Ectodermal cell (in vitro differentiated cells): ENCODE results near the gene SSU72.

Source experiments
- H3K27ac ChIP-seq: 2 replicates; pipeline ENCODE4 v1.7.0; 2013; ENCODE audit warnings: mild to moderate bottlenecking, low read depth, low read length; ENCODE audit not compliant: insufficient read depth, poor library complexity, severe bottlenecking
- H3K27me3 ChIP-seq: 2 replicates; pipeline ENCODE4 v1.7.0; 2013; ENCODE audit warnings: mild to moderate bottlenecking, low read length; ENCODE audit not compliant: insufficient read depth, control insufficient read depth, poor library complexity, severe bottlenecking
- H3K36me3 ChIP-seq: one replicate; pipeline ENCODE4 v1.7.0; 2013; ENCODE audit warnings: low read length; ENCODE audit not compliant: control insufficient read depth, insufficient read depth
- H3K4me1 ChIP-seq: one replicate; pipeline ENCODE4 v1.7.0; 2013; ENCODE audit warnings: low read length; ENCODE audit not compliant: control insufficient read depth, insufficient read depth
- H3K4me3 ChIP-seq: 2 replicates; pipeline ENCODE4 v1.7.0; 2013; ENCODE audit warnings: low read depth, low read length, control low read depth; ENCODE audit not compliant: insufficient read depth
- H3K9me3 ChIP-seq: 2 replicates; pipeline ENCODE4 v1.7.0; 2013; ENCODE audit warnings: mild to moderate bottlenecking, low read length, moderate library complexity; ENCODE audit not compliant: control insufficient read depth
- WGBS, 2 experiments: methylation state at CpG; one replicate each; pipeline ENCODE4 v1.1.7; 2013; ENCODE audit warnings: missing lambda C conversion rate in 2 of 2; 5-methylcytosine and 5-hydroxymethylcytosine counted together

The SSU72 gene

GRCh38 chr1:1541956-1542765 lies 32.5 kb downstream of the SSU72 start:
- 93 to 96% methylated on average over 37 of the region's 37 CpGs for WGBS, 2 experiments

GRCh38 chr1:1540818-1541628 lies 33.6 kb downstream of the SSU72 start:
- Histone ChIP-seq H3K4me3 (peak overlapping the region; percentile 52), H3K4me1 (peaks cover 7% of the 10 kb centered on the region), H3K36me3 (peaks cover 8% of the 10 kb centered on the region), H3K9me3 (no peaks in the 10 kb centered on the region), H3K27ac (no peak overlapping the region), H3K27me3 (no peaks in the 10 kb centered on the region)
- 57 to 58% methylated on average over 53 of the region's 53 CpGs for WGBS, 2 experiments

More at GRCh38 chr1:1541956-1542765, 32.5 kb downstream of the SSU72 start:
- Histone ChIP-seq H3K4me1 (peaks cover 7% of the 10 kb centered on the region), H3K9me3 (no peaks in the 10 kb centered on the region), H3K4me3 (no peak overlapping the region), H3K36me3 (peaks cover 8% of the 10 kb centered on the region), H3K27me3 (no peaks in the 10 kb centered on the region), H3K27ac (no peak overlapping the region)

- 0 to 1% methylated on average over 100 of the region's 100 CpGs for WGBS, 2 experiments
- peak within 1 kb of the TSS; percentile 52 for H3K4me3 ChIP-seq
Observed at GRCh38 chr1:1540090-1540817, 34.4 kb downstream of the SSU72 start, which contains the start of gene TMEM240. TSS of gene TMEM240 (minus strand) at chr1:1540624. CDS start at chr1:1540346, 278 bp downstream.

GRCh38 chr1:1539310-1540089 lies 35.2 kb downstream of the SSU72 start:
- Histone ChIP-seq H3K36me3 (peaks cover 8% of the 10 kb centered on the region), H3K9me3 (no peaks in the 10 kb centered on the region), H3K4me1 (peaks cover 7% of the 10 kb centered on the region), H3K27ac (no peak overlapping the region), H3K4me3 (peak overlapping the region; percentile 52), H3K27me3 (no peaks in the 10 kb centered on the region)
- WGBS, 2 experiments, result 7 to 8% methylated on average over 66 of the region's 66 CpGs

More at GRCh38 chr1:1540090-1540817, 34.4 kb downstream of the SSU72 start, which contains the start of gene TMEM240:
- Histone ChIP-seq H3K27me3 (no peaks in the 10 kb centered on the region), H3K4me1 (peaks cover 7% of the 10 kb centered on the region), H3K9me3 (no peaks in the 10 kb centered on the region), H3K27ac (no peak within 1 kb of the TSS), H3K36me3 (peaks cover 8% of the 10 kb centered on the region)

DNA sequence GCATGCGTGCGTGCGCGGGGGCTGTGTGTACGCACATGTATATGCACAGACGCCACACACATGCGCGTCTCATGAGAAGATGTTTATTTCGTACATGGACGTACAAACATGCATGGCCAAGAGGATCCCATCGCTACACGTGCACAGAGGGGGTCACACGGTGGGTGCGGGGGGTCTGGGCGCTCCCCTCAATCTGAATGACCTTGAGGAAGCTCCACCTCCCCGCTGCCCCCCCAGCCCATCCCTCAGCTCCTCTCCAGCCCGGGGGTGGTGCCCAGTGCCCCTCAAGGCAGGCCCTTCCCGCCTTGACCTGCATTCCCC lies 35.7 kb downstream of the SSU72 start:
- Histone ChIP-seq H3K9me3 (no peaks in the 10 kb centered on the region), H3K36me3 (peaks cover 8% of the 10 kb centered on the region), H3K27ac (no peak overlapping the region), H3K27me3 (no peaks in the 10 kb centered on the region), H3K4me1 (peaks cover 7% of the 10 kb centered on the region), H3K4me3 (peak overlapping the region; percentile 52)
- WGBS, 2 experiments, result 87 to 90% methylated on average over 18 of the region's 18 CpGs

DNA sequence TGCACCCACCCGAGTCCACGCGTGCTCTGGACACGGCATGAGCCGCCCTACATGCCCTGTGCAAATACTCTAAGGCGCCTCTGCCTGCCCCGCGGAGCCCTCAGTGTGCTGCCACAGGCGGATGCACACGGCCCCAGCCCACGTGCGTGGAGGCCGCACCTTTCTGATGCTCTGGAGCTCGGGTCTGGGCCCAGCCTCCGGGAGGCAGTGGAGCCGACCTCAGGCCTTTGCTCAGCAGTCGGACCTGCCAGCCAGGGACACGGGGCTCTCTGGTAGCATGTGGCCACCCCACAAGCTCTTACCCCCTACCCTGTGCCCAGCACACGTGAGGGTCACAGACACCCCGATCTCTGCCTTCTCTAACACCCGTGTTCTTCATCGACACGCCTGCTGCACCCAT lies 36.3 kb downstream of the SSU72 start:
- H3K4me3 ChIP-seq, result no peak overlapping the region
- no peaks in the 10 kb centered on the region for H3K9me3 ChIP-seq
- H3K27me3 ChIP-seq, result no peaks in the 10 kb centered on the region
- 93 to 94% methylated on average over 23 of the region's 23 CpGs for WGBS, 2 experiments
- H3K27ac ChIP-seq, result no peak overlapping the region
- peaks cover 8% of the 10 kb centered on the region for H3K36me3 ChIP-seq
- peaks cover 7% of the 10 kb centered on the region for H3K4me1 ChIP-seq

DNA sequence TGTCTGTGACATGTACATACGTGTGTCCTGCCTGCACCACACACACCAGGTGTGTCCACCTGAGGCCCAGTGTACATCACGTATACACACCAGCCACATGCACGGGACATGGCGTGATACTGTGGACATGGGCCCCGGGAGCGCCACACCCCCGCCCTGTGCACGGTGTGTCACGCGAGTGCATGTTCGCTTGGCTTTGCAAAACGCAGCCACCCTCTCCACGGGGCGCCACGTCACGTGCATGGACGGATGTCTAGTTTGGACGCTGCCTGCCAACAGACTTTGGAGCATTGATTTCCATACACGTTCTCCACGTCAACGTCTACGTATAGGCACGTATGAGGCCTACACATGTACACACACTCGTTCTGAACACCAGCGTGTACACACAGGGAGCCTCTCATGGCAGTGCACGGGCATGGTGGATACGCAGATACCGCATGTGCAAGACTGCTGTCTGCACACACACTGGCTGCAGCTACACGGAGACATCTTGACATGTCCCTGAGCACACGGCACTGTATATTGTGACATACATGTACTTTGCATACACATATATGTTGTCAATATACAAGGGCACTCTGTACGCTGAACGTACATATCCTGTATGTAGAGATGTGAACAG lies 36.9 kb downstream of the SSU72 start:
- Histone ChIP-seq H3K4me3 (no peak overlapping the region), H3K4me1 (peaks cover 7% of the 10 kb centered on the region), H3K36me3 (peaks cover 6% of the 10 kb centered on the region), H3K27me3 (no peaks in the 10 kb centered on the region), H3K27ac (no peak overlapping the region), H3K9me3 (no peaks in the 10 kb centered on the region)
- WGBS, 2 experiments, result 97 to 98% methylated on average over 32 of the region's 32 CpGs

DNA sequence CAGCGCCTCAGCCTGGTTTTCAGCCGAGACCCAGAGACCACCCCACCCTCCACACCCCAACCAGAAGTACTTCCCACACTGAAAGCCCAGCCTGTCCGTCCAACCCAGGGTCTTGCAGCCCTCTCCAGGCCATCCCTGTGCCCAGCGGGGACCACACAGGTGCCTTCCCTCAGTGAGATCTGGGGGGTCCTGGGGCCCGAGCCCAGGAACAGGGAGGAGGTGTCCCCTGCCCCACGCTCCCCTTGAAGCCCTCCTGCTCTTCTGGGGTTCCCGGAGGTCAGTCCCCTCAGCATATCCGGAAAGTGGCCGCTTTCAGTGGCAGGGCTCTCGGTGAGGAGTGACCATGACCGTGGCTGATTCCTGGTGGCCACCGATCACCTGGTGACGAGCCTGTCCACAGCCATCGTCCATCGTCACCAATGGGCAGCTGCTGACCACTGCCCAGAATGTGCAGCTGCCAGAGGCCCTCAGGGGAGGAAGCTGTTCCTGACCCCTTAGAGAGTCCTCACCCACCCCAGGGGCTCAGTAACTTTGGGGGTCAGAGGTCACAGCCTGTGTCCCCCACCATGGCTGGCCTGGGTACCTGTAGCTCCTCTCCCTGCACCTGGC lies 37.6 kb downstream of the SSU72 start:
- WGBS, 2 experiments, result 93 to 96% methylated on average over 15 of the region's 15 CpGs

More for the DNA sequence above, 37.6 kb downstream of the SSU72 start:
- H3K27ac ChIP-seq, result no peak overlapping the region
- no peaks in the 10 kb centered on the region for H3K27me3 ChIP-seq
- H3K36me3 ChIP-seq, result no peaks in the 10 kb centered on the region
- H3K4me3 ChIP-seq, result no peak overlapping the region
- H3K4me1 ChIP-seq, result peaks cover 7% of the 10 kb centered on the region
- H3K9me3 ChIP-seq, result no peaks in the 10 kb centered on the region
